GM21390 (cell line): ENCODE measurements around the gene TRPM1.

Experiments used
- ATAC-seq: cut with Tn5 transposase; IDR thresholded peaks from one replicate; pipeline ENCODE4 v1.9.1; 2021; ENCODE audit not compliant: unreplicated experiment

TRPM1 gene

GRCh38 chr15:31021067-31021665 lies 80.4 kb downstream of the TRPM1 start:
- no peak for ATAC-seq

GRCh38 chr15:31020542-31020941 lies 81.0 kb downstream of the TRPM1 start:
- ATAC-seq: no peak

GRCh38 chr15:31019986-31020385 lies 81.5 kb downstream of the TRPM1 start:
- ATAC-seq: no peak

- ATAC-seq: no peak
Observed at GRCh38 chr15:31017311-31017710, 84.2 kb downstream of the TRPM1 start.

GRCh38 chr15:31016446-31016915 lies 85.0 kb downstream of the TRPM1 start:
- ATAC-seq: no peak

- ATAC-seq: no peak
Observed at GRCh38 chr15:31014608-31014925, 87.0 kb downstream of the TRPM1 start.

GRCh38 chr15:31013863-31014607 lies 87.5 kb downstream of the TRPM1 start:
- ATAC-seq: peak; percentile 94

GRCh38 chr15:31012455-31012854 lies 89.1 kb downstream of the TRPM1 start:
- no peak for ATAC-seq

- ATAC-seq: no peak
Observed at GRCh38 chr15:31010036-31010435, 91.5 kb downstream of the TRPM1 start.

GRCh38 chr15:31005660-31006059 lies 95.9 kb downstream of the TRPM1 start:
- no peak for ATAC-seq

- ATAC-seq: peak; percentile 90
Observed at GRCh38 chr15:31004220-31004733, 97.2 kb downstream of the TRPM1 start.

GRCh38 chr15:31001702-31002101 lies 99.8 kb downstream of the TRPM1 start:
- no peak for ATAC-seq

- no peak for ATAC-seq
Observed at GRCh38 chr15:30999729-31000128, 101.8 kb downstream of the TRPM1 start.

- no peak for ATAC-seq
Observed at GRCh38 chr15:30997270-30997669, 104.3 kb downstream of the TRPM1 start.

- ATAC-seq: no peak
Observed at GRCh38 chr15:30992249-30992864, 109.2 kb downstream of the TRPM1 start.

- ATAC-seq: peak; percentile 80
Observed at GRCh38 chr15:30991255-30992235, 110.0 kb downstream of the TRPM1 start, which contains the start of gene MTMR10. TSS of gene MTMR10 (minus strand) at chr15:30991628. CDS start at chr15:30991506, 122 bp downstream.

- ATAC-seq: no peak
Observed at GRCh38 chr15:30990446-30991254, 110.9 kb downstream of the TRPM1 start.

- ATAC-seq: no peak
Observed at GRCh38 chr15:30990036-30990435, 111.5 kb downstream of the TRPM1 start.

GRCh38 chr15:30985081-30985531 lies 116.4 kb downstream of the TRPM1 start:
- ATAC-seq: no peak

- no peak for ATAC-seq
Observed at GRCh38 chr15:30984542-30984941, 117.0 kb downstream of the TRPM1 start.
